HuH-7.5 (cell line): Measurements from ENCODE around the gene SH3RF3.

Source experiments
- DNase-seq: peaks from one replicate; pipeline ENCODE4 v3.0.0; 2011; ENCODE audit warnings: low spot score

Gene SH3RF3

GRCh38 chr2:109437325-109438090 lies 308.5 kb downstream of the SH3RF3 start:
- no peak for DNase-seq

GRCh38 chr2:109438146-109438545 lies 309.1 kb downstream of the SH3RF3 start:
- DNase-seq = no peak

- DNase-seq = no peak
Observed at GRCh38 chr2:109438773-109439389, 309.9 kb downstream of the SH3RF3 start.

- DNase-seq = no peak
Observed at GRCh38 chr2:109439390-109439786, 310.4 kb downstream of the SH3RF3 start.

- no peak for DNase-seq
Observed at GRCh38 chr2:109439986-109440385, 311.0 kb downstream of the SH3RF3 start.

- no peak for DNase-seq
Observed at GRCh38 chr2:109440499-109441156, 311.6 kb downstream of the SH3RF3 start.

- no peak for DNase-seq
Observed at GRCh38 chr2:109442715-109443319, 313.8 kb downstream of the SH3RF3 start.

- no peak for DNase-seq
Observed at GRCh38 chr2:109444916-109445315, 315.9 kb downstream of the SH3RF3 start.

GRCh38 chr2:109446278-109447131 lies 317.5 kb downstream of the SH3RF3 start:
- no peak for DNase-seq

GRCh38 chr2:109447251-109447661 lies 318.3 kb downstream of the SH3RF3 start:
- no peak for DNase-seq

GRCh38 chr2:109447776-109448175 lies 318.8 kb downstream of the SH3RF3 start:
- no peak for DNase-seq

GRCh38 chr2:109448207-109448606 lies 319.2 kb downstream of the SH3RF3 start:
- DNase-seq = no peak

- no peak for DNase-seq
Observed at GRCh38 chr2:109448946-109449788, 320.2 kb downstream of the SH3RF3 start.

GRCh38 chr2:109450574-109451273 lies 321.7 kb downstream of the SH3RF3 start:
- DNase-seq = no peak

GRCh38 chr2:109451671-109452070 lies 322.7 kb downstream of the SH3RF3 start:
- no peak for DNase-seq

GRCh38 chr2:109452318-109453305 lies 323.6 kb downstream of the SH3RF3 start:
- no peak for DNase-seq

GRCh38 chr2:109453371-109453995 lies 324.5 kb downstream of the SH3RF3 start:
- DNase-seq = no peak

- no peak for DNase-seq
Observed at GRCh38 chr2:109454304-109454703, 325.3 kb downstream of the SH3RF3 start.
